Breast epithelium (tissue), 4 donors: ENCODE data around the gene LIPM. TPM values are rescaled to one million over a fixed set of nuclear protein-coding genes. Genes with fewer than 3 reads are reported as not detected.

Experiments used
- DNase-seq, 2 donors: peaks; one replicate each; pipeline ENCODE4 v3.0.0-alpha.2; 2019; ENCODE audit warnings: low spot score in 2 of 2
- H3K27ac ChIP-seq, 2 donors: fragments of 200-600 bp; sonication (generic) in 1 of 2; one replicate each; pipeline ENCODE4 v1.5.1; 2016 to 2019; ENCODE audit warnings: mild to moderate bottlenecking in 1 of 2
- H3K27me3 ChIP-seq, 2 donors: fragments of 200-600 bp; sonication (generic) in 1 of 2; one replicate each; pipeline versions ENCODE4 v1.5.1 to v1.6.0; 2017 to 2019; ENCODE audit warnings: control low read depth in 1 of 2, mild to moderate bottlenecking in 1 of 2
- H3K36me3 ChIP-seq: fragments of 200-600 bp; one replicate; pipeline ENCODE4 v1.5.1; 2019
- H3K4me1 ChIP-seq, 2 donors: fragments of 200-600 bp; sonication (generic); one replicate each; pipeline ENCODE4 v1.5.1; 2016 to 2019; ENCODE audit warnings: control low read depth in 1 of 2
- H3K4me3 ChIP-seq, 3 donors: fragments of 200-600 bp; sonication (generic); 1 replicate in 2 of 3; 2 replicates in 1 of 3; pipeline ENCODE4 v1.5.1; 2016 to 2019; ENCODE audit warnings: mild to moderate bottlenecking in 3 of 3, moderate library complexity in 2 of 3
- H3K9me3 ChIP-seq, 2 donors: fragments of 200-600 bp; sonication (generic) in 1 of 2; one replicate each; pipeline ENCODE4 v1.5.1; 2016 to 2019; ENCODE audit warnings: control low read depth in 1 of 2
- POLR2A ChIP-seq: fragments of 450-650 bp; IDR thresholded peaks from one replicate; pipeline ENCODE4 v1.6.1; 2016; ENCODE audit warnings: antibody characterized with exemption, mild to moderate bottlenecking, moderate library complexity
- POLR2AphosphoS5 ChIP-seq, 3 donors: sonication (generic); formaldehyde crosslinking; IDR thresholded peaks; one replicate each; pipeline ENCODE4 v1.6.1; 2017; ENCODE audit warnings: antibody characterized with exemption in 3 of 3
- intact Hi-C: fragments of 100-400 bp; cut with DNase I; formaldehyde crosslinking; loops from one replicate; pipeline ENCODE4 v1.15.1; 2023; ENCODE audit warnings: low total_unique reads
- total RNA-seq, 3 donors: library from RNA; depleted of rRNA; stranded (reverse); fragments of >200 nt; gene quantifications; one replicate each; pipeline ENCODE4 v1.1.0, GENCODE V29; 2016
- TF ChIP-seq, protein P1 (sequence below), 3 donors: fragments of 450-650 bp; IDR thresholded peaks; one replicate each; pipeline ENCODE4 v1.5.1; 2016 to 2017; ENCODE audit warnings: antibody characterized with exemption in 3 of 3, mild to moderate bottlenecking in 3 of 3, moderate library complexity in 3 of 3

The LIPM gene
- total RNA-seq, 3 donors from 2014 or later = not detected

DNA sequence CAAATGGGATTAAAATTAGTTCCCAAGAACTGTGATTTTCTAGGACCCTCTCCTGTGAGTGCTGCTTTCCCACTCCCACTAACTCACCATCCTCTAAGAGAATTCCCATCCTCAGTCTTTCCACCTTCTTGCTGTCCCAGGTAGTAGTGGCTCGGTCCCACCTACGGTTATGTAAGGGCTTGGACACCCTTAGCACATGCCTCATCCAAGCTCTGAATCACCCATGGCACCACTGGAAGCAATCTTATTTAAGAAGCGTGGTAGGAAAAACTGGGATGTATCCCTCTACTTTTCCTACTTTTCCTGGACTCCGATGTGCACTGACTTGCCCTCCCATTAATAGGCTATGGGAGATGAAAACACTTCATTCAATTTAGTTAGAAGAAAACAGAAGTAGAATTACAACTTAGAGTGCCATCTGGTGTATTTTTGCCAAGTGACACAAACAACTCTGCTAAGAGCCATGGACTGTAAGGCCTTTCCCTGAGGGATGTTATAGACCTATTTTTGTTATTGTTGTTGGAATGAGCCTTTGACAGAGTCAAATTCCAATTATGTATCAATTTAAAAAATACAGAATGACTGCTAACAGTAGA is 62.8 kb downstream of the LIPM start:
- no peaks in the 10 kb centered on the region for H3K27me3 ChIP-seq
- no peak overlapping the region for H3K27ac ChIP-seq
- intact Hi-C loops = no loop called here
- no peak overlapping the region for H3K4me3 ChIP-seq
- H3K36me3 ChIP-seq = no peaks in the 10 kb centered on the region
- no peaks in the 10 kb centered on the region for H3K4me1 ChIP-seq
- TF ChIP-seq POLR2AphosphoS5 (IDR thresholded peaks at IDR 0.05) = no peak
- TF ChIP-seq, protein P1, sequence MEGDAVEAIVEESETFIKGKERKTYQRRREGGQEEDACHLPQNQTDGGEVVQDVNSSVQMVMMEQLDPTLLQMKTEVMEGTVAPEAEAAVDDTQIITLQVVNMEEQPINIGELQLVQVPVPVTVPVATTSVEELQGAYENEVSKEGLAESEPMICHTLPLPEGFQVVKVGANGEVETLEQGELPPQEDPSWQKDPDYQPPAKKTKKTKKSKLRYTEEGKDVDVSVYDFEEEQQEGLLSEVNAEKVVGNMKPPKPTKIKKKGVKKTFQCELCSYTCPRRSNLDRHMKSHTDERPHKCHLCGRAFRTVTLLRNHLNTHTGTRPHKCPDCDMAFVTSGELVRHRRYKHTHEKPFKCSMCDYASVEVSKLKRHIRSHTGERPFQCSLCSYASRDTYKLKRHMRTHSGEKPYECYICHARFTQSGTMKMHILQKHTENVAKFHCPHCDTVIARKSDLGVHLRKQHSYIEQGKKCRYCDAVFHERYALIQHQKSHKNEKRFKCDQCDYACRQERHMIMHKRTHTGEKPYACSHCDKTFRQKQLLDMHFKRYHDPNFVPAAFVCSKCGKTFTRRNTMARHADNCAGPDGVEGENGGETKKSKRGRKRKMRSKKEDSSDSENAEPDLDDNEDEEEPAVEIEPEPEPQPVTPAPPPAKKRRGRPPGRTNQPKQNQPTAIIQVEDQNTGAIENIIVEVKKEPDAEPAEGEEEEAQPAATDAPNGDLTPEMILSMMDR (IDR thresholded peaks at IDR 0.05) = peak in 1 of 3 donors; percentile 13
- H3K9me3 ChIP-seq = no peaks in the 10 kb centered on the region
- DNase-seq = no peak

DNA sequence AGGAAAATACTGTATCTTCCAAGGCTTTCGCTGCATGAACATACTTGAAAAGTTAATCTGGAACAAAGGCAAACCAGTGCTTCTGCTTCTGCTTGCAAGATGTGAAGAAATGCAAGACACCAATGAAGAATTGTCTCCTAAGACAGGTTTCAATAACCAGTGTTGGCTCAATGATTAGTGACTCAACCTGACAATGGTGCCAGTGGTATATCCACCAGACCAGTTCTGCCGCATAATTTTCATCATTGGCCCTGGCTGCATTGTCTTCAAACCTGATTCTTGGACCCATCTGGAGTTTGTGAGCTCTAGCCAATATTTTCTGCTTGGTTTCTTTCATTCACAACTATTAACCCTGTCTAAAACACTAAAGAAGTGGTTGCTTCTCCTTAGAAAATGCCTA is 63.9 kb downstream of the LIPM start:
- Histone ChIP-seq H3K27me3 (no peaks in the 10 kb centered on the region), H3K27ac (no peak overlapping the region), H3K36me3 (no peaks in the 10 kb centered on the region), H3K9me3 (no peaks in the 10 kb centered on the region), H3K4me3 (no peak overlapping the region), H3K4me1 (no peaks in the 10 kb centered on the region)
- intact Hi-C loops = no loop called here
- TF ChIP-seq, protein P1 (IDR thresholded peaks at IDR 0.05) = no peak
- TF ChIP-seq POLR2A = no peak
- TF ChIP-seq POLR2AphosphoS5 (IDR thresholded peaks at IDR 0.05) = no peak
- no peak for DNase-seq

DNA sequence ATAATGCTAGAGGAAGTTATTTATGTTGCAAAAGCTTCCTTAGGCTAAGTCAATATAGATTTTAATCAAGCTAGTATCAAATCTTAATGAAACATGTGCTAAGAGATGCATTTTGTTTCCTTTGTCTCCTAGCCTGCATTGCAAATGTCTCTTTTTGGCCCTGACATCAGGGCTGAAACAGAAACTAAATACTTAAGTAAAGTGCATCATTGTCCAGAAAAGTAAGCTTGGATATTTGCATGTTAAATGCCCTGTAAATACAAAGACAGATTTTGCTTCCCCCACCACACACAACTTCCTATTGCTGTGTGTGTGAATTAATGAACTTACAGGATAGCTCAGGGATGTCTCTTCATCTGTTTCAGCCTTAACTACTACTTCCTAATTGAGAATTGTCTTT is 67.6 kb downstream of the LIPM start:
- H3K4me1 ChIP-seq = no peaks in the 10 kb centered on the region
- H3K4me3 ChIP-seq = no peak overlapping the region
- H3K36me3 ChIP-seq = no peaks in the 10 kb centered on the region
- TF ChIP-seq POLR2AphosphoS5 (IDR thresholded peaks at IDR 0.05) (no peak), POLR2A (no peak)
- TF ChIP-seq, protein P1 (IDR thresholded peaks at IDR 0.05) = no peak
- intact Hi-C loops = no loop called here
- DNase-seq = no peak
- no peaks in the 10 kb centered on the region for H3K27me3 ChIP-seq
- no peaks in the 10 kb centered on the region for H3K9me3 ChIP-seq
- H3K27ac ChIP-seq = no peak overlapping the region

Other genes with a start within 250 kb of the LIPM start
- gene RNLS, start 219.4 kb upstream of the LIPM start, total RNA-seq = 10 to 100 TPM; 27.9 to 32.1 (median 29.1) TPM
- 1 to 10 TPM in 1 of 3 donors, under 1 TPM in 2; 0.32 to 2.5 (median 0.33) TPM for gene LIPJ, start 216.0 kb upstream of the LIPM start, total RNA-seq
- gene LIPF, start 138.3 kb upstream of the LIPM start, total RNA-seq = not detected
- 1 to 10 TPM in 1 of 3 donors, under 1 TPM in 1, not detected in 1; 0.66 to 3.2 TPM for gene LIPK, start 96.5 kb upstream of the LIPM start, total RNA-seq
- gene LIPN, start 42.7 kb upstream of the LIPM start, total RNA-seq = not detected
- 1 to 10 TPM in 1 of 3 donors, under 1 TPM in 1, not detected in 1; 0.59 to 1.6 TPM for gene ANKRD22, start 49.1 kb downstream of the LIPM start, total RNA-seq
- 10 to 100 TPM; 17.1 to 21.0 (median 17.9) TPM for gene STAMBPL1, start 77.5 kb downstream of the LIPM start, total RNA-seq
- 1,000 to 10,000 TPM in 2 of 3 donors, 10 to 100 TPM in 1; 87.9 to 1,054 (median 1,036) TPM for gene ACTA2, start 150.0 kb downstream of the LIPM start, total RNA-seq
- 10 to 100 TPM; 26.9 to 51.5 (median 47.3) TPM for gene FAS, start 188.1 kb downstream of the LIPM start, total RNA-seq